Non-pigmented ciliary epithelial cell (primary cell): ENCODE measurements around the gene FAM237A.

Source experiments
- DNase-seq: peaks from one replicate; pipeline ENCODE4 v3.0.0-alpha.2; 2010; ENCODE audit warnings: low read depth

Gene FAM237A

DNA sequence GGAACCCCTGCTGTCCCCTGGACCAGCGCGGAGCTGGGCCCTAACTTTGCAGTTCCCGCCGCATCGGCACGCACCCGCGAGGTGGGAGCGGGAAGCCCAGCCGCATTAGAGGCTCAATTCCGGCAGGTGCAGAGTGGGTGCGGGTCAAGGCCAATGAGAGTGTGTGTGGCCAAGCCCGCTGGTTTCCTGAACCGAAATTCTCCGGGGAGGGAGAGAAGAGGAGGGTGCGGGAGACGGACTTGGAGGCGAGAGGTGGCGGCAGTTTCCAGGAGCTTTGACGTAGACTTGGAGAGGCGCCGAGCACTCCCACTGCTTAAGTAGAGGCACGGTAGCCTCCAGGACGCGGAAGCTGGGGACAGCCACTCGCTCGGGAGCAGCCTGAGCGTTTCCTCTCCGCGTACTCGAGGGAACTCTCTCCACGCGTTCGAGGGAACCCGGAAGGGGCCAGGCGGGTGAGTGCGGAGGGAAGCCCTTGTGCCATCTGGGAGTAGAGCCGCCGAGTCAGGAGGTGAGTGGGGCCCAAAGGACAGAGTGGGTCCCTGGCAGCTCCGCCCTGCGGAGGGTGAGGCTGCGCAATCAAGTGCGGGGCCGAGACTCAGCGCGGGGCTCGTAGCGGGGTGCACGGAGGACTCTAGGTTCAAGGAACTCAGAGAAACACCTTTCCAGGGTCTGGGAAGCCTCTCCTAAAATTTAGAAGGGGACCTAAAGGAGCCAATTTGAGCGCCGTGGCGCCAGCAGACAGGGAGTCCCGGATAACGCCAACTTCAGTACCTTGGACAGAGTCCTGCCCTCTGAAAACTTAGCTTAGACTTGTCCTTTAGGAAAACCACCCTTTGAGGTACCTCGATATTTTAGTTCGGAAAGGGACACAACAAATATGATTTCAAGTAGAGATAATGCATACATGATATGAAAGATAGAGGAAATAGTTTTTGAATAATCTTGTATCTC, at the start of gene FAM237A:
Gene FAM237A (plus strand): TSS at position 413 of the 951 bp plus-strand sequence. CDS start 1,750 bp downstream, outside the sequence.
- DNase-seq, result peak; percentile 15

DNA sequence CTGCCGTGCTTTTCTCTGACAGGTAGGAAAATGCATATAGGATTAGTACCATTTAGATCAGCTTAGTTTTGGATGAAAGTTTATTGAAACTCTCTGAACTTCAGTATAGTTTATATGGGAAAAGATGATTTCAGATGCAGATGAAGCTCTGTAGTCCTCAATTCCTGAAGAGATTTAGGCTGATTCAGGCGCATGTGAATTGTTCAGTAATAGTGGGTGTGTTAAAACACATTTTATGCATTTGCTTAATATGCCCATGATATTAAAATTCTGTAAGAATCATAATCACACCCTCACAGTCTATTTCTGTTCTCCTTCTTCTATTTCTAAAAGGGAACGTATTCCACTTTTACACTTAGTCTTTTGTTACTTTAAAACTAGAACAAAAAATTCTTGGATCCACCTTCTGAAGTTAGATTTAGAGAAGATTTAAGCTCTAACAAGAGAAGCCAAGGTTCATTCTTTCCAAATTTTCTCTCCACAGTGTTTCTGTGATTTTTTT, 44.5 kb upstream of the FAM237A start:
- no peak for DNase-seq

- no peak for DNase-seq
Observed at GRCh38 chr2:206603243-206603642, 39.0 kb upstream of the FAM237A start.

- no peak for DNase-seq
Observed at GRCh38 chr2:206610451-206610850, 31.8 kb upstream of the FAM237A start.

GRCh38 chr2:206611191-206611590, 31.1 kb upstream of the FAM237A start:
- no peak for DNase-seq

DNA sequence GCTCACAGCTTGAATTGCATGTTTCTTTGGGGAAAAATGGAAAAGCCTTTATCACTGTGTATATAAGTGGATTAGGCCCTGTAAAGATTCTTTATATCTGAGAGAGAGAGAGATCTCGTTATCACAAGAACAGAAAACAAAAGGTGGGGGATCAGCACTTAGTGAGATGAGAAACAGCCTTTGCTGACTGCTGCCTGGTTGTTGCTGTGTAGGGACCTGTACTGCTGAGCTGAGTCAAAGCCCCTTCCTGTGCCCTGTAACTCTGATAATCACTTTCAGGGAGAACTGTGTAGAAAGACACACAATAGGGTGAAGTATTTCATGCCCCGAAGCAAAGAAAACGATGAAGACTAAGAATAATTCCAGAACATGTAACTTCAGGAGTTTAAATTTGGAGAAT, 30.6 kb upstream of the FAM237A start:
- DNase-seq, result no peak

DNA sequence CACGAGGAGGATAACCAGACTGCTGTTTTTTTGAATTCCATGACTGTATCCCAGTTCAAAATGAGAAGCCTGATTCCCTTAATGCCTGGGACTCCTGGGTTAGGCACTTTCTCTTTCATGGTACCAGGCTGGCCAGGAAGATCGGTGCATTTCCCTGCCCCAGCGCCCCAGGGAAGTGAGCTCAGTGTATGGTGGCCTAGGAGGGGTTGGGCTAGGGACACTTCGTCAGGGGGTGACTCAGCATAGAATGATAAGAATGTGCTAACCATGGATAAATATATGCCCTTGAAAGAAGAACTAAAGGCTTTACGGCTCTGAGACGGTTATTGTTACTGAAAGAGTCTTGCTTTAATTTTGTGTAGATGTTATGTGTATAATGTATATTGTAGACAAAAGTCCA, 27.5 kb upstream of the FAM237A start:
- peak; percentile 45 for DNase-seq

DNA sequence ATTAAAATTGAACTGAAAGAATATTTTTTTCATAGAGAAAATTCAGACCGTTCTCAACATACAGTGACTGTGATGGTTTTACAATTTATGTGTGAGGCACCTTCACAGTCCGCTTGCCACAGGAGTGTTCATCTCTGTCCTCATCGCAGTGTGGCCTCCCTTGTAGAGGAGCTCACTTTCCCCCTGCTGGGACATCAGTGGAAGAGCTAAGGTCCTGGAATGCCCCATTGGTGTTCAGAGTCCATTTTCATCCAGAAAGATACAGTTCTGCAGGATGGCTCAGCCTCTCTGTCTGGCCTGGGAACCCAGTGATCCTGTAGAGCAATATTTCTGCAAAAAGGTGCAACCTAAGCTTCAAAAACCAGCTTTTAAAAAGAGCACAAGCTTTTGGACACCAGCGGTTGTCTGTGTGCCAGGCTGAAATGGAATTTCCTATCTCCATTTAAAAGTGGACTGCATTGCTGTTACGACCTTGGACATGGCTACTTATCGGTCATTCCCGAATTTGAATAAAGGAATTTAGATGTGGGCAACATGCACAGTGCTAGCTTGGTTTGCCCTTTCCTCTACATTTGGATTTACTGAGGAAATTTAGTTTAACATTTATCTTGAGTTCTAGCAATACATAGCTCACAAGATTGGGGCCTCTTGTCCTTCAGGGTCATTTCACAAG, 26.7 kb upstream of the FAM237A start:
- no peak for DNase-seq

DNA sequence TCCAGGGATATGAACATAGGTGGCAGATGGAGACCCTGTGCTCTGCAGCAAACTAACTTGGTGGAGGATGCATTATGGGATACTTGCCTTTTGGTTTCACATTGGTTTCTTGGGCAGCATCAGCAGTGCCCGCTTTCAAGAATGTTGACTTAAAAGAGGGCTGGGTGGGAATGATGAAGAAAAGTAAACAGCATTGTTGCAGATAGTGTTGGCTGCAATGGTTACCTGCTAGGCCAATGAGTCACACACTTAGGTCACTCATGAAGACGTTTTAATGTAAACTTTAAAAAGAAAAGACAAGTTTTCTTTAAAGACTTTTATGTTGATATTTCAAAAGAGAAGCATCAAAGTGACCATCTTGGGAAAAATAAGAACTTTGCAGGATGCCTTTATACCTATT, 26.1 kb upstream of the FAM237A start:
- peak; percentile 4 for DNase-seq

DNA sequence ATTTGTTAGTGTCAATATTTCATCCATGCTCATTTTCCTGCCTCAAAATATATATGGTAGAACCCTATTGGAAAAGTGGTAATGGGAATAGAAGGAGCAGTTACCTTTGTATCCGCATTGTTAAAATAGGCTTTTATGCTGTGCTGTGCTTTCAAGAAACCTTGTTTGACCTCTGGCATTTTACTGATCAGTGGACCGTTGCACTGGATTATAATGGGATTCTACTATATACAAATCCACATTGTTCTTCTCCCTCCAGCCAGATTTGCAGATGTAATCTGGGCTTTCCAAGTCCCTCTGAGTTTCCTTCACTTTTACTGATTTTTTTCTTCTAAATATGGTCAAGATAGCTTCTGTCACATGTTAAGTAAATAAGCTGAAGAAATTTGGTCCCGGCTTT, 23.3 kb upstream of the FAM237A start:
- DNase-seq, result no peak

GRCh38 chr2:206626108-206626507, 16.2 kb upstream of the FAM237A start:
- no peak for DNase-seq

DNA sequence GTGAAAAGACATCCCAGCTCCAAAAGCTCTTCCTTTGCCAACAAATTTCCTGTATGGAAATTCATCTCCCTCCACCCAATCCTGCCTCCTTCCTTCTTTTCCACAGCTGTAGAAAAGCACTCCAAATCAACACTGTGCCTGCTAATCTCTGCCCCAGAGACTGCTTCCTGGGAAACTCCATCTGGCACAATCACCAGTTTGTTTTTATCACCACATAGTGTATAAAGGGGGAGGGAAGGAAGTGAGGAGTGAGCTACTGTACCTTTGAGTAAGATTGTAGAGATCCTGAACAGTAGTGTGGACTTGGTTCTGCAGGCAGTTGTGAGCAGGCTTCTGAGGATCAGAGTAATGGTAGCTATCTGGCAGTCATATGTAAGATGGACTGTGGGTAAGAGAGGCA, 14.7 kb upstream of the FAM237A start:
- no peak for DNase-seq

GRCh38 chr2:206631340-206631739, 10.9 kb upstream of the FAM237A start:
- DNase-seq, result no peak

DNA sequence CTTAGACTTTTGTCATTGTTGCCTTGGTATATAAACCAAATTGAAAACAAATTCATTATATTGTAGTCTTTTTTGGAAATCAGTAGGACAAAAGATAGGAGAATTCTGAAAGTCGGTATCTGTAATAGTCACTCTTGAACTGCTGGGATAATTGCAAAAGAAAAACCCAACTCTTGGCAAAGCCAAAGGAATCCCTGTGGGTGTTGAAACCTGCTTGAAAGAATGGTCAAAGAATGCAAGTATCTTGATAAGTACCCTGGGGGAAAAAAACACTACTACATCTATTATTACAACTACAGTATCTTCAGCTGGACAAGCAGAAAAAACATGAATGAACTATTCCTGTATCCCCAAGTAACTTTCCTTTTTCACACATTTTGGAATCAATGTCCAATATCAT, 7.3 kb upstream of the FAM237A start:
- no peak for DNase-seq

DNA sequence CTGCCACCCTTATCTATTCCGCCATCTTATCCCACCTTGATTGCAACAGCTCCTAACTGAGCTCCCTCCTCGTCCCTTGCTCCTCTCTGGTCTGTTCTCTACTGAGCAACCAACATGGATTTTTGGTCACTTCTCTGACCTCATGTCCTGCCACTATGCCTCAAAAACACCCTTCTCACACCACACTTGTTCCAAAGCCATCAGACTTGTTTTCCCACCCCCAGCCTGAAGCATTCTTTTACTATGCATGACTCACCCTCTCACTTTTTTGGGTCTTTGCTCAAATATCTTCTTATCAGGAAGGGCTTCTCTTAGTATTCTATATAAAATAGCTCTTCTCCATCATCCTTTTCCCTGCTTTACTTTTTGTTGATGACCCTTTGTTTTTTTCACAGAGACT, 2.7 kb upstream of the FAM237A start:
- no peak for DNase-seq

DNA sequence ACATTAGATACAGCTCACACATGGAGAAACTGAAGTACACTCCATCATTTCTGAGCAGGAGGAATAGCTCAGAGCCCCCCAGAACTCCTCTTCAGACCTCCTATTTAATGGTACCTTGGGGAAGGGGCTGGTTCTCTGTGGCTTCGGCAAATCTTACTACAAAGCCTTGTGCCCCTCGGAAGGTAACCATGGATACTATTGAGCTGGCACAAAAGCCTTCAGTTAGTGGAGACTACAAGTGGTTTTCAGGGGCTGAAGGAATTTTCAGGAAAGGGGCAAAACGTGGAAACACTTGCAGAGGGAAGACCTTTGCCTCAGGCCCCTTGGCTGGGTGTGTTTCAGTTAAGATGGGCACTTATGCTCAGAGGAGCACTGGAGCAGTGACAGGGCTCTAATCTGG, 1.1 kb upstream of the FAM237A start:
- no peak for DNase-seq

GRCh38 chr2:206647985-206648384, 5.7 kb downstream of the FAM237A start:
- no peak for DNase-seq

GRCh38 chr2:206657087-206657486, 14.8 kb downstream of the FAM237A start:
- DNase-seq, result no peak

- DNase-seq, result no peak
Observed at GRCh38 chr2:206665251-206665650, 23.0 kb downstream of the FAM237A start.

- DNase-seq, result no peak
Observed at GRCh38 chr2:206670531-206671319, 28.4 kb downstream of the FAM237A start.

DNA sequence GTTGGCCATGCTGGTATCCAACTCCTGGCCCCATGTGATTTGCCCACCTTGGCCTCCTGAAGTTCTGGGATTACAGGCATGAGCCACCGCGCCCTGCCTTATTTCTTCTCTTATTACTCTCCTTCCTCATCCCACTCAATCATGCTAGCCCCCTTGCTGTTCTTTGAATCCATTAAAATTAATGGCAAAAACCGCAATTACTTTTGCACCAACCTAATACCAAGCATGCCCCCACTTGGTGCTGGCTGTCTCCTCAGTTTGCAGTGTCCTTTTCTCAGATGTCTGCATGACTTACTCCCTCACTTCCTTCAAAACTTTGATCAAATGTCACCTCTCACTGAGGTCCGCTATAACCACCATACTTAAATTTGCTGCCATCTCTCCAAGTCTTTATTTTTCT, 41.3 kb downstream of the FAM237A start:
- no peak for DNase-seq

- no peak for DNase-seq
Observed at GRCh38 chr2:206688453-206688852, 46.2 kb downstream of the FAM237A start.
